DOHH2 (cell line): Measurements from ENCODE around the gene HES2.
A peak's percentile ranks its signal among the peaks of the same experiment; 100 is the strongest.
"Not testable (repeated sequence)": the region's sequence is repeated elsewhere in the genome, so short reads cannot be mapped to it uniquely, and the experiment has no call there.

Experiments
- H3F3A ChIP-seq: fragments of 200-600 bp; sonication (generic), shearing (Covaris generic); 2 replicates; pipeline ENCODE4 v1.6.0; 2016; ENCODE audit warnings: antibody characterized with exemption, mild to moderate bottlenecking; ENCODE audit not compliant: control insufficient read depth, insufficient read depth
- H3K27ac ChIP-seq: fragments of 200-600 bp; sonication (generic); 2 replicates; pipeline ENCODE4 v1.5.1; 2014; ENCODE audit warnings: low read depth, mild to moderate bottlenecking, low read length, moderate library complexity
- H3K27me3 ChIP-seq: fragments of 200-600 bp; sonication (generic); 2 replicates; pipeline ENCODE4 v1.6.1; 2014; ENCODE audit warnings: mild to moderate bottlenecking, low read length, mixed read lengths; ENCODE audit not compliant: control insufficient read depth
- H3K36me3 ChIP-seq: fragments of 200-600 bp; sonication (generic); 2 replicates; pipeline ENCODE4 v1.6.1; 2014; ENCODE audit warnings: mild to moderate bottlenecking, low read length, moderate library complexity, mixed read lengths; ENCODE audit not compliant: control insufficient read depth
- H3K4me1 ChIP-seq: fragments of 200-600 bp; sonication (generic); 2 replicates; pipeline ENCODE4 v1.6.1; 2014; ENCODE audit warnings: mild to moderate bottlenecking, low read length, mixed read lengths; ENCODE audit not compliant: control insufficient read depth
- H3K4me2 ChIP-seq: fragments of 200-600 bp; sonication (generic); 2 replicates; pipeline ENCODE4 v1.6.0; 2014; ENCODE audit warnings: mild to moderate bottlenecking, low read length, moderate library complexity
- H3K4me3 ChIP-seq: fragments of 200-600 bp; sonication (generic); 2 replicates; pipeline ENCODE4 v1.5.1; 2014; ENCODE audit warnings: mild to moderate bottlenecking, low read length, mixed read lengths
- H3K79me2 ChIP-seq: fragments of 200-600 bp; sonication (generic); 2 replicates; pipeline ENCODE4 v1.6.1; 2014; ENCODE audit warnings: mild to moderate bottlenecking, low read length, mixed read lengths; ENCODE audit not compliant: control insufficient read depth
- H3K9me2 ChIP-seq: fragments of 200-600 bp; sonication (generic); replicated peaks from 2 replicates; pipeline ENCODE4 v1.6.1; 2014; ENCODE audit warnings: mild to moderate bottlenecking, low read length, mixed read lengths; ENCODE audit not compliant: control insufficient read depth
- H3K9me3 ChIP-seq: fragments of 200-600 bp; sonication (generic); 2 replicates; pipeline ENCODE4 v1.6.1; 2014; ENCODE audit warnings: antibody characterized with exemption, low read length, mixed read lengths; ENCODE audit not compliant: control insufficient read depth, insufficient read depth
- H4K20me1 ChIP-seq: fragments of 200-600 bp; sonication (generic); 2 replicates; pipeline ENCODE4 v1.6.0; 2014; ENCODE audit warnings: low read depth, mild to moderate bottlenecking, antibody characterized with exemption, low read length, moderate library complexity; ENCODE audit not compliant: control insufficient read depth, insufficient read depth
- EZH2phosphoT487 ChIP-seq: fragments of 200-600 bp; sonication (generic); IDR thresholded peaks from 2 replicates; pipeline ENCODE4 v1.6.1; 2017; ENCODE audit warnings: borderline replicate concordance, mild to moderate bottlenecking, antibody characterized with exemption, low read length, moderate library complexity, mixed read lengths
- TF ChIP-seq, protein P1 (sequence below): fragments of 200-600 bp; sonication (generic); IDR thresholded peaks from one replicate; pipeline ENCODE4 v1.5.1; 2014; ENCODE audit warnings: antibody characterized with exemption, mild to moderate bottlenecking, low read depth, low read length; ENCODE audit not compliant: poor library complexity, severe bottlenecking

The HES2 gene

DNA sequence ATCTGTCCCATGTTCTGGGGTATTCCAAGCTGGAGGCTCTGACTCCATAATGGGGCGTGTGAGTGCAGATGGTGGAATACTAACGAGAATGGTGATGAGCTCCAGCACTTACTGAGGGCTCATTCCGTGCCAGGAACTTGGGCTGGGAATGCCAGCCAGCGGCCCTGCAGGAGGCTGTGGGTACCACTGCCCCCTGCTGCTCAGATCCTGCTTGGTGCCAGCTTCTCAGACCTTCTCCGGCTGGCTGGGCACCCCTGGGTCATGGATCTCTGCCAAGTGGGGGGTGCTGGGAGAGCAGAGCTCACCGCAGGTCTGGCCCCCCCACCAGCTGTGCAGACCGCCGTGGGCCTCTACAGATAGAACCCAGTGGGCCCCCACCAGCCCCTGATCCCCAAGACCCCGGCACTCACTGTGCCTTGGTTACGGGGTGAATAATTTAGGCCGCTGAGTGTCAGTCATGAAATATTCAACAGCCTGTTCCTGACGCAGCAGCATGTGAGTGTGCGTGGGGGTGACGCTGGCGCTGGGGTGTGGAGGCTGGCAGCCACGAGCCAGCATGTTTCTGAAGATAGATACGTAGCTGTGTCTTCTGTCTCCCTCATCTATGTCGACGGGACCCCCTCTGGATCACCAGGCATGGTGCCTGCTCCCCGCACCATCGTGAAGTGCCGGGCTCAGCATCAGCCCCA, 17.4 kb upstream of the HES2 start:
- TF ChIP-seq, protein P1, sequence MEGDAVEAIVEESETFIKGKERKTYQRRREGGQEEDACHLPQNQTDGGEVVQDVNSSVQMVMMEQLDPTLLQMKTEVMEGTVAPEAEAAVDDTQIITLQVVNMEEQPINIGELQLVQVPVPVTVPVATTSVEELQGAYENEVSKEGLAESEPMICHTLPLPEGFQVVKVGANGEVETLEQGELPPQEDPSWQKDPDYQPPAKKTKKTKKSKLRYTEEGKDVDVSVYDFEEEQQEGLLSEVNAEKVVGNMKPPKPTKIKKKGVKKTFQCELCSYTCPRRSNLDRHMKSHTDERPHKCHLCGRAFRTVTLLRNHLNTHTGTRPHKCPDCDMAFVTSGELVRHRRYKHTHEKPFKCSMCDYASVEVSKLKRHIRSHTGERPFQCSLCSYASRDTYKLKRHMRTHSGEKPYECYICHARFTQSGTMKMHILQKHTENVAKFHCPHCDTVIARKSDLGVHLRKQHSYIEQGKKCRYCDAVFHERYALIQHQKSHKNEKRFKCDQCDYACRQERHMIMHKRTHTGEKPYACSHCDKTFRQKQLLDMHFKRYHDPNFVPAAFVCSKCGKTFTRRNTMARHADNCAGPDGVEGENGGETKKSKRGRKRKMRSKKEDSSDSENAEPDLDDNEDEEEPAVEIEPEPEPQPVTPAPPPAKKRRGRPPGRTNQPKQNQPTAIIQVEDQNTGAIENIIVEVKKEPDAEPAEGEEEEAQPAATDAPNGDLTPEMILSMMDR = peak; percentile 23
- not testable (repeated sequence) for H3F3A ChIP-seq, H3K4me1 ChIP-seq, H3K36me3 ChIP-seq, H3K9me3 ChIP-seq, H3K4me2 ChIP-seq, H3K79me2 ChIP-seq, H3K27ac ChIP-seq, H4K20me1 ChIP-seq, H3K27me3 ChIP-seq, H3K9me2 ChIP-seq, H3K4me3 ChIP-seq

DNA sequence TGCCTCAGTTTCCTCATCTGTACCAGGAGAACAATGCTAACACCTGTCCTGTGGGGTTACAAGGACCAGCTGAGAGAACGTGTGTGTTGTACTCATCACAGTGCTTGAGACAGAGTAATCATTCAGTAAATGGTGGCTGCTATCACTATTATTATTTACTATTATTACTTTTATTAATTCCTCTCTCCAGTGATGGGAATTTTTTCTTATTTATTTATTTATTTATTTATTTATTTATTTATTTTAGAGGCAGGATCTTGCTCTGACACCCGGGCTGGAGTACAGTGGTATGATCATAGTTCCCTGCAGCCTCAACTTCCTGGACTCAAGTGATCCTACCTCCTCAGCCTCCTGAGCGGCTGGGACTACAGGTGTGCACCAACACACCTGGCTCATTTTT, 16.6 kb upstream of the HES2 start:
- H3K36me3 ChIP-seq, H3K27ac ChIP-seq, H3K4me2 ChIP-seq, H3K79me2 ChIP-seq, H4K20me1 ChIP-seq, H3K4me3 ChIP-seq, H3K4me1 ChIP-seq, H3K9me2 ChIP-seq, H3K27me3 ChIP-seq, H3F3A ChIP-seq, H3K9me3 ChIP-seq: not testable (repeated sequence)

DNA sequence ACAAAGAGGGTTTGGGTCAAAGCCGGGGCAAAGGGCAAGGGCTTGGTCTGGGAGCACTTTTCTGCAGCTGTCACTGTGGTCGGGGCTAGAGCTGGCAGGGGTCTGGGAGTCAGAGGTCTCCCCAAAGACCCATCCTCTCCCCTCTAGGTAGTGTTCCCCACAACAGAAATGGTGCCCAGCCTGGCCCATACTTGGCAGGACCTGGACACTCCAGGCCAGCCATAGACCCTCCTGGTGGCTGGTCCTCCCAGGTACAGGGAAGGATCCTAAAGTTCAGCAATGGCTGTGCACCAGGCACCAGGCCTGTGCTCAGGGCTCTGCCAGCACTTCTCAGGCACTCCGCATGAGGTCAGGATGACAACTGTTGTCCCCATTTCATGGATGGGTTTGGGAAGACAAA, 15.8 kb upstream of the HES2 start:
- no peaks in the 10 kb centered on the region for H3K9me3 ChIP-seq
- H3K79me2 ChIP-seq = no peaks in the 10 kb centered on the region
- TF ChIP-seq, protein P1 = no peak
- no peak for TF ChIP-seq EZH2phosphoT487
- no peak overlapping the region for H3K4me2 ChIP-seq
- H3K36me3 ChIP-seq = no peaks in the 10 kb centered on the region
- H3K4me1 ChIP-seq = no peaks in the 10 kb centered on the region
- peaks cover 3% of the 10 kb centered on the region for H3K27me3 ChIP-seq
- no peaks in the 10 kb centered on the region for H4K20me1 ChIP-seq
- H3K4me3 ChIP-seq = no peak overlapping the region
- no peaks in the 10 kb centered on the region for H3K9me2 ChIP-seq
- no peak overlapping the region for H3K27ac ChIP-seq
- H3F3A ChIP-seq = no peaks in the 10 kb centered on the region

DNA sequence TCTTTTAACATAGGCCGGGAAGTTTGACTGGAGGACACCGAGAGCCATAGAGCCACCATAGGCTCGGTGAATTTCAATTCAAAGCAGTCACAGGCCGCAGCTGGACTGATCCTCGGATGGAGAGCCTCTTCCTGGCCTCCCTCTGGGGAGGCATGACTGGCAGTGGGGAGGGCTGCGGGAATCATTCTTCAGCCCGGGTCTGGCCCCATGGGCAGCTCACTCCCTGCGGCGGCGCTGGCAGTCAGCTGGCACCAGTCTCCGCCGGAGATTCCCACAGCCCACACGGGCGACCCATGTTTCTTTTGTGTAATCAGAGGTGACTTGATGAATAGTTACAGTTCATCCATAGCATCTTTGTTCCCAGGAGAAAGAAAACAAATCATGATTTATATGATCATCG, 15.4 kb upstream of the HES2 start:
- H3K4me1 ChIP-seq = no peaks in the 10 kb centered on the region

More for the DNA sequence above, 15.4 kb upstream of the HES2 start:
- TF ChIP-seq, protein P1 = no peak
- no peak for TF ChIP-seq EZH2phosphoT487
- Histone ChIP-seq H3K27ac (no peak overlapping the region), H3K9me3 (no peaks in the 10 kb centered on the region), H3K9me2 (no peaks in the 10 kb centered on the region), H3F3A (no peaks in the 10 kb centered on the region), H3K27me3 (peaks cover 3% of the 10 kb centered on the region), H3K36me3 (no peaks in the 10 kb centered on the region), H4K20me1 (no peaks in the 10 kb centered on the region), H3K79me2 (no peaks in the 10 kb centered on the region), H3K4me3 (no peak overlapping the region), H3K4me2 (no peak overlapping the region)
